ENCODE measurements around the gene EIF3CL.
"Not testable (repeated sequence)": the region's sequence is repeated elsewhere in the genome, so short reads cannot be mapped to it uniquely, and the experiment has no call there.

EIF3CL gene

GRCh38 chr16:28392054-28392453, 11.6 kb downstream of the EIF3CL start:
- not testable (repeated sequence) for H3K79me2 ChIP-seq; H3K4me1 ChIP-seq; H3K36me3 ChIP-seq (ENCODE audit: control insufficient read depth, insufficient read depth, low read length); H3K4me3 ChIP-seq (ENCODE audit: low read depth, low read length); H3K9ac ChIP-seq; H3K9me3 ChIP-seq (ENCODE audit: control insufficient read depth, low read length); H2AFZ ChIP-seq; H3K27ac ChIP-seq; H3K27me3 ChIP-seq (ENCODE audit: control insufficient read depth, insufficient read depth, low read length); H3K4me2 ChIP-seq (ENCODE audit: low read length)

DNA sequence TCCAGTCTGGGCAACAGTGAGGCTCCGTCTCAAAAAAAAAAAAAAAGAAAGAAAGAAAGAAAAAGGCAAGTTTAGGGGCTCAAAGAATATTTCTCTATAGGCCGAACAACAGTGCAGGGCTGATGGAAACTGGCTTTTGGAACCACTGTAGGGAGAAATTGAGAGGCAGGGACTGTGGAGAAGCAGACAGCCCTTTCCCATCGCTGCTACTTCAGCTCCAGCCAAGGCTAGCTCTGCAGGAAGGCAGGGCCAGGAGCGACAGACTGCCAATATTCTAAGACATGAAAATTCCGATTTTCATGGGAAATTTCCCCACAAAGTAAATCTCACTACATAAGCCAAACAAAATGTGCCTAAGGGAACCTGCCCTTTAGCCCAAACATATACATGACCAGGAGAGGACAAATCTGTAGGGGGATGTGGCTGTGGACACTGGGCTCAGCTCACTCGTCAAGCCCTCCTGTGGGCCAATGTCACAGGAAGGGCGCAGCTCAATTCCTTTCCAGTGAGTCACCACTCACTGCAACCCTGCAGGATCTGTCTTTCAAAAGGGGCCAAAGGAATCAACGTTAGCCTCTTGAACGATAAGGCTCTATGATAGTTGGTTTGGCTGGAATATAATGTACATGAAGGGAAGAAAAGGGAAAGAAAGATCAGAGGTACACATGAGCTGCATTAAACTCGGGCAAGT, 21.3 kb downstream of the EIF3CL start:
- not testable (repeated sequence) for H3K4me1 ChIP-seq; H3K79me2 ChIP-seq; H3K9ac ChIP-seq; H3K9me3 ChIP-seq (ENCODE audit: control insufficient read depth, low read length); H2AFZ ChIP-seq; H3K4me3 ChIP-seq (ENCODE audit: low read depth, low read length); H3K27me3 ChIP-seq (ENCODE audit: control insufficient read depth, insufficient read depth, low read length); H3K36me3 ChIP-seq (ENCODE audit: control insufficient read depth, insufficient read depth, low read length); H3K27ac ChIP-seq; H3K4me2 ChIP-seq (ENCODE audit: low read length)

- not testable (repeated sequence) for H3K9me3 ChIP-seq (ENCODE audit: control insufficient read depth, low read length); H2AFZ ChIP-seq; H3K4me1 ChIP-seq; H3K4me3 ChIP-seq (ENCODE audit: low read depth, low read length); H3K27me3 ChIP-seq (ENCODE audit: control insufficient read depth, insufficient read depth, low read length); H3K36me3 ChIP-seq (ENCODE audit: control insufficient read depth, insufficient read depth, low read length); H3K9ac ChIP-seq; H3K27ac ChIP-seq; H3K4me2 ChIP-seq (ENCODE audit: low read length); H3K79me2 ChIP-seq
Observed at GRCh38 chr16:28377822-28378221, 25.8 kb downstream of the EIF3CL start.

GRCh38 chr16:28377108-28377625, 26.5 kb downstream of the EIF3CL start:
- not testable (repeated sequence) for H3K36me3 ChIP-seq (ENCODE audit: control insufficient read depth, insufficient read depth, low read length); H3K4me3 ChIP-seq (ENCODE audit: low read depth, low read length); H2AFZ ChIP-seq; H3K79me2 ChIP-seq; H3K27ac ChIP-seq; H3K9ac ChIP-seq; H3K27me3 ChIP-seq (ENCODE audit: control insufficient read depth, insufficient read depth, low read length); H3K4me1 ChIP-seq; H3K4me2 ChIP-seq (ENCODE audit: low read length); H3K9me3 ChIP-seq (ENCODE audit: control insufficient read depth, low read length)

DNA sequence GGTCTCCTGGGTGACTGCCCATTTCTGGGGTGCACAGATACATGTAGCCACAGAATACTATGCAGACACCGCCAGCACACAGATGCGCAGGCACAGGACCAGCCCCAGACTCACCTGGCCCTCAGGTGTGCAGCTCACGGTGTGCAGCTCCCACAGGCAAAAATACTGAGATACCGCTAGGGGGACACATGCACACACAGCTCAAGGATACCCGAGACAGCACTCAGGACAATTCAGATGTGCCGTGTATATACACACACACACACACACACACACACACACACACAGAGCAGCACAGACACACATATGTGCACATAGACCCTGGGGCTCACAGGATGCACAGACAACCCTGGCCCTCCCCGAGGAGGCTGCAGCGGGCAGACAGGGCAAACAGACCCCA, 28.5 kb downstream of the EIF3CL start:
- not testable (repeated sequence) for H3K9me3 ChIP-seq (ENCODE audit: control insufficient read depth, low read length); H3K4me3 ChIP-seq (ENCODE audit: low read depth, low read length); H3K36me3 ChIP-seq (ENCODE audit: control insufficient read depth, insufficient read depth, low read length); H3K4me1 ChIP-seq; H3K9ac ChIP-seq; H3K79me2 ChIP-seq; H2AFZ ChIP-seq; H3K27ac ChIP-seq; H3K27me3 ChIP-seq (ENCODE audit: control insufficient read depth, insufficient read depth, low read length); H3K4me2 ChIP-seq (ENCODE audit: low read length)

GRCh38 chr16:28374281-28374680, 29.4 kb downstream of the EIF3CL start:
- H3K27ac ChIP-seq; H3K36me3 ChIP-seq (ENCODE audit: control insufficient read depth, insufficient read depth, low read length); H3K4me3 ChIP-seq (ENCODE audit: low read depth, low read length); H3K4me2 ChIP-seq (ENCODE audit: low read length); H2AFZ ChIP-seq; H3K79me2 ChIP-seq; H3K9ac ChIP-seq; H3K4me1 ChIP-seq; H3K27me3 ChIP-seq (ENCODE audit: control insufficient read depth, insufficient read depth, low read length); H3K9me3 ChIP-seq (ENCODE audit: control insufficient read depth, low read length): not testable (repeated sequence)

- not testable (repeated sequence) for H3K27me3 ChIP-seq (ENCODE audit: control insufficient read depth, insufficient read depth, low read length); H3K36me3 ChIP-seq (ENCODE audit: control insufficient read depth, insufficient read depth, low read length); H2AFZ ChIP-seq; H3K4me1 ChIP-seq; H3K9ac ChIP-seq; H3K4me2 ChIP-seq (ENCODE audit: low read length); H3K9me3 ChIP-seq (ENCODE audit: control insufficient read depth, low read length); H3K79me2 ChIP-seq; H3K4me3 ChIP-seq (ENCODE audit: low read depth, low read length); H3K27ac ChIP-seq
Observed at GRCh38 chr16:28367926-28368325, 35.7 kb downstream of the EIF3CL start.

GRCh38 chr16:28364268-28365173, 39.1 kb downstream of the EIF3CL start:
- not testable (repeated sequence) for H3K4me3 ChIP-seq (ENCODE audit: low read depth, low read length); H3K4me1 ChIP-seq; H3K9me3 ChIP-seq (ENCODE audit: control insufficient read depth, low read length); H3K27me3 ChIP-seq (ENCODE audit: control insufficient read depth, insufficient read depth, low read length); H3K4me2 ChIP-seq (ENCODE audit: low read length); H3K9ac ChIP-seq; H3K79me2 ChIP-seq; H3K36me3 ChIP-seq (ENCODE audit: control insufficient read depth, insufficient read depth, low read length); H3K27ac ChIP-seq
- peak overlapping the region; percentile 42 for H2AFZ ChIP-seq
- TF ChIP-seq CTCF (IDR thresholded peaks at IDR 0.05), result peak; percentile 15

- not testable (repeated sequence) for H3K4me2 ChIP-seq (ENCODE audit: low read length); H3K27ac ChIP-seq; H3K4me1 ChIP-seq; H3K9ac ChIP-seq; H3K79me2 ChIP-seq; H2AFZ ChIP-seq; H3K9me3 ChIP-seq (ENCODE audit: control insufficient read depth, low read length); H3K27me3 ChIP-seq (ENCODE audit: control insufficient read depth, insufficient read depth, low read length); H3K36me3 ChIP-seq (ENCODE audit: control insufficient read depth, insufficient read depth, low read length); H3K4me3 ChIP-seq (ENCODE audit: low read depth, low read length)
Observed at GRCh38 chr16:28363408-28363807, 40.2 kb downstream of the EIF3CL start, which contains the start of gene NPIPB6. Gene NPIPB6, minus strand, starts transcription at chr16:28363508. Its CDS starts 686 bp downstream, at chr16:28362822.

- H2AFZ ChIP-seq; H3K9ac ChIP-seq; H3K4me2 ChIP-seq (ENCODE audit: low read length); H3K4me1 ChIP-seq; H3K79me2 ChIP-seq; H3K27ac ChIP-seq; H3K4me3 ChIP-seq (ENCODE audit: low read depth, low read length); H3K27me3 ChIP-seq (ENCODE audit: control insufficient read depth, insufficient read depth, low read length); H3K9me3 ChIP-seq (ENCODE audit: control insufficient read depth, low read length); H3K36me3 ChIP-seq (ENCODE audit: control insufficient read depth, insufficient read depth, low read length): not testable (repeated sequence)
Observed at GRCh38 chr16:28362600-28362999, 41.0 kb downstream of the EIF3CL start.

All from parathyroid adenoma (tissue), 2 donors.